ENCODE data around the gene TBC1D10A.
A peak's percentile ranks its signal among the peaks of the same experiment; 100 is the strongest.

Gene TBC1D10A

GRCh38 chr22:30326706-30327362 lies at the start of gene TBC1D10A:
Gene TBC1D10A (minus strand): TSS chr22:30326941. CDS start chr22:30326881, 60 bp downstream.
- Histone ChIP-seq H3K27me3 (ENCODE audit: control insufficient read depth, insufficient read depth, low read length) (no peaks in the 10 kb centered on the region), H3K9ac (ENCODE audit: low read length) (peak within 1 kb of the TSS; percentile 78), H3K4me3 (ENCODE audit: low read depth, low read length) (peak within 1 kb of the TSS; percentile 94), H3K36me3 (ENCODE audit: control insufficient read depth, insufficient read depth, low read length) (peaks cover 9% of the 10 kb centered on the region), H3K4me1 (ENCODE audit: control insufficient read depth, insufficient read depth, low read length) (peaks cover 22% of the 10 kb centered on the region), H3K9me3 (ENCODE audit: control insufficient read depth, insufficient read depth, low read depth, low read length) (no peaks in the 10 kb centered on the region), H3K27ac (ENCODE audit: low read depth, low read length) (no peak within 1 kb of the TSS)

- Histone ChIP-seq H3K9ac (ENCODE audit: low read length) (no peak overlapping the region), H3K36me3 (ENCODE audit: control insufficient read depth, insufficient read depth, low read length) (peaks cover 39% of the 10 kb centered on the region), H3K4me3 (ENCODE audit: low read depth, low read length) (no peak overlapping the region), H3K27me3 (ENCODE audit: control insufficient read depth, insufficient read depth, low read length) (no peaks in the 10 kb centered on the region), H3K9me3 (ENCODE audit: control insufficient read depth, insufficient read depth, low read depth, low read length) (no peaks in the 10 kb centered on the region), H3K27ac (ENCODE audit: low read depth, low read length) (no peak overlapping the region), H3K4me1 (ENCODE audit: control insufficient read depth, insufficient read depth, low read length) (no peaks in the 10 kb centered on the region)
Measured at GRCh38 chr22:30375312-30375849, 48.6 kb upstream of the TBC1D10A start.

- Histone ChIP-seq H3K27me3 (ENCODE audit: control insufficient read depth, insufficient read depth, low read length) (no peaks in the 10 kb centered on the region), H3K9ac (ENCODE audit: low read length) (no peak overlapping the region), H3K27ac (ENCODE audit: low read depth, low read length) (no peak overlapping the region), H3K4me3 (ENCODE audit: low read depth, low read length) (no peak overlapping the region), H3K4me1 (ENCODE audit: control insufficient read depth, insufficient read depth, low read length) (no peaks in the 10 kb centered on the region), H3K9me3 (ENCODE audit: control insufficient read depth, insufficient read depth, low read depth, low read length) (no peaks in the 10 kb centered on the region), H3K36me3 (ENCODE audit: control insufficient read depth, insufficient read depth, low read length) (peaks cover 24% of the 10 kb centered on the region)
Measured at GRCh38 chr22:30373331-30374325, 46.9 kb upstream of the TBC1D10A start.

GRCh38 chr22:30372915-30373314 lies 46.2 kb upstream of the TBC1D10A start:
- H3K4me3 ChIP-seq (ENCODE audit: low read depth, low read length) = no peak overlapping the region
- H3K4me1 ChIP-seq (ENCODE audit: control insufficient read depth, insufficient read depth, low read length) = no peaks in the 10 kb centered on the region
- H3K36me3 ChIP-seq (ENCODE audit: control insufficient read depth, insufficient read depth, low read length) = peaks cover 21% of the 10 kb centered on the region
- no peak overlapping the region for H3K9ac ChIP-seq (ENCODE audit: low read length)
- H3K27ac ChIP-seq (ENCODE audit: low read depth, low read length) = no peak overlapping the region
- H3K9me3 ChIP-seq (ENCODE audit: control insufficient read depth, insufficient read depth, low read depth, low read length) = no peaks in the 10 kb centered on the region
- H3K27me3 ChIP-seq (ENCODE audit: control insufficient read depth, insufficient read depth, low read length) = no peaks in the 10 kb centered on the region

- no peaks in the 10 kb centered on the region for H3K4me1 ChIP-seq (ENCODE audit: control insufficient read depth, insufficient read depth, low read length)
- H3K27ac ChIP-seq (ENCODE audit: low read depth, low read length) = no peak overlapping the region
- no peaks in the 10 kb centered on the region for H3K9me3 ChIP-seq (ENCODE audit: control insufficient read depth, insufficient read depth, low read depth, low read length)
- no peak overlapping the region for H3K4me3 ChIP-seq (ENCODE audit: low read depth, low read length)
- H3K27me3 ChIP-seq (ENCODE audit: control insufficient read depth, insufficient read depth, low read length) = no peaks in the 10 kb centered on the region
- H3K36me3 ChIP-seq (ENCODE audit: control insufficient read depth, insufficient read depth, low read length) = peaks cover 12% of the 10 kb centered on the region
- H3K9ac ChIP-seq (ENCODE audit: low read length) = no peak overlapping the region
Measured at GRCh38 chr22:30371981-30372380, 45.2 kb upstream of the TBC1D10A start.

- Histone ChIP-seq H3K9ac (ENCODE audit: low read length) (no peak overlapping the region), H3K27me3 (ENCODE audit: control insufficient read depth, insufficient read depth, low read length) (no peaks in the 10 kb centered on the region), H3K36me3 (ENCODE audit: control insufficient read depth, insufficient read depth, low read length) (peaks cover 6% of the 10 kb centered on the region; the same call in 1 of the 2 replicates), H3K27ac (ENCODE audit: low read depth, low read length) (no peak overlapping the region), H3K4me3 (ENCODE audit: low read depth, low read length) (no peak overlapping the region), H3K9me3 (ENCODE audit: control insufficient read depth, insufficient read depth, low read depth, low read length) (no peaks in the 10 kb centered on the region), H3K4me1 (ENCODE audit: control insufficient read depth, insufficient read depth, low read length) (no peaks in the 10 kb centered on the region)
Measured at GRCh38 chr22:30371321-30371720, 44.6 kb upstream of the TBC1D10A start.

GRCh38 chr22:30370641-30371230 lies 44.0 kb upstream of the TBC1D10A start:
- H3K4me1 ChIP-seq (ENCODE audit: control insufficient read depth, insufficient read depth, low read length) = no peaks in the 10 kb centered on the region

GRCh38 chr22:30368420-30368819 lies 41.7 kb upstream of the TBC1D10A start:
- no peak overlapping the region for H3K9ac ChIP-seq (ENCODE audit: low read length)
- peaks cover 9% of the 10 kb centered on the region; the same call in 1 of the 2 replicates for H3K36me3 ChIP-seq (ENCODE audit: control insufficient read depth, insufficient read depth, low read length)
- no peak overlapping the region for H3K4me3 ChIP-seq (ENCODE audit: low read depth, low read length)
- no peaks in the 10 kb centered on the region for H3K9me3 ChIP-seq (ENCODE audit: control insufficient read depth, insufficient read depth, low read depth, low read length)
- H3K27ac ChIP-seq (ENCODE audit: low read depth, low read length) = no peak overlapping the region
- no peaks in the 10 kb centered on the region for H3K4me1 ChIP-seq (ENCODE audit: control insufficient read depth, insufficient read depth, low read length)
- H3K27me3 ChIP-seq (ENCODE audit: control insufficient read depth, insufficient read depth, low read length) = no peaks in the 10 kb centered on the region

More at GRCh38 chr22:30370641-30371230, 44.0 kb upstream of the TBC1D10A start:
- H3K9me3 ChIP-seq (ENCODE audit: control insufficient read depth, insufficient read depth, low read depth, low read length) = no peaks in the 10 kb centered on the region
- peak overlapping the region; percentile 25 for H3K9ac ChIP-seq (ENCODE audit: low read length)
- H3K4me3 ChIP-seq (ENCODE audit: low read depth, low read length) = no peak overlapping the region
- no peak overlapping the region for H3K27ac ChIP-seq (ENCODE audit: low read depth, low read length)
- H3K27me3 ChIP-seq (ENCODE audit: control insufficient read depth, insufficient read depth, low read length) = no peaks in the 10 kb centered on the region
- peaks cover 10% of the 10 kb centered on the region; the same call in 1 of the 2 replicates for H3K36me3 ChIP-seq (ENCODE audit: control insufficient read depth, insufficient read depth, low read length)

GRCh38 chr22:30365891-30366290 lies 39.1 kb upstream of the TBC1D10A start:
- peaks cover 9% of the 10 kb centered on the region; the same call in 1 of the 2 replicates for H3K36me3 ChIP-seq (ENCODE audit: control insufficient read depth, insufficient read depth, low read length)
- H3K4me1 ChIP-seq (ENCODE audit: control insufficient read depth, insufficient read depth, low read length) = peaks cover 9% of the 10 kb centered on the region

GRCh38 chr22:30362651-30363281 lies 36.0 kb upstream of the TBC1D10A start:
- Histone ChIP-seq H3K9ac (ENCODE audit: low read length) (no peak overlapping the region), H3K4me3 (ENCODE audit: low read depth, low read length) (no peak overlapping the region), H3K27ac (ENCODE audit: low read depth, low read length) (no peak overlapping the region), H3K36me3 (ENCODE audit: control insufficient read depth, insufficient read depth, low read length) (peaks cover 9% of the 10 kb centered on the region; the same call in 1 of the 2 replicates), H3K9me3 (ENCODE audit: control insufficient read depth, insufficient read depth, low read depth, low read length) (no peaks in the 10 kb centered on the region), H3K27me3 (ENCODE audit: control insufficient read depth, insufficient read depth, low read length) (no peaks in the 10 kb centered on the region), H3K4me1 (ENCODE audit: control insufficient read depth, insufficient read depth, low read length) (peaks cover 16% of the 10 kb centered on the region)

More at GRCh38 chr22:30365891-30366290, 39.1 kb upstream of the TBC1D10A start:
- no peaks in the 10 kb centered on the region for H3K9me3 ChIP-seq (ENCODE audit: control insufficient read depth, insufficient read depth, low read depth, low read length)
- H3K27me3 ChIP-seq (ENCODE audit: control insufficient read depth, insufficient read depth, low read length) = no peaks in the 10 kb centered on the region
- H3K27ac ChIP-seq (ENCODE audit: low read depth, low read length) = no peak overlapping the region
- H3K9ac ChIP-seq (ENCODE audit: low read length) = no peak overlapping the region
- H3K4me3 ChIP-seq (ENCODE audit: low read depth, low read length) = no peak overlapping the region

Measured in HUES6 (cell line).